ENCODE data around the gene SLC23A1. TPM values are rescaled to one million over a fixed set of nuclear protein-coding genes. Genes with fewer than 3 reads are reported as not detected.

SLC23A1 gene
- total RNA-seq, result 10 to 100 TPM in 1 of 6 donors, 1 to 10 TPM in 4, not detected in 1; 1.1 to 20.1 (median 1.8) TPM

DNA sequence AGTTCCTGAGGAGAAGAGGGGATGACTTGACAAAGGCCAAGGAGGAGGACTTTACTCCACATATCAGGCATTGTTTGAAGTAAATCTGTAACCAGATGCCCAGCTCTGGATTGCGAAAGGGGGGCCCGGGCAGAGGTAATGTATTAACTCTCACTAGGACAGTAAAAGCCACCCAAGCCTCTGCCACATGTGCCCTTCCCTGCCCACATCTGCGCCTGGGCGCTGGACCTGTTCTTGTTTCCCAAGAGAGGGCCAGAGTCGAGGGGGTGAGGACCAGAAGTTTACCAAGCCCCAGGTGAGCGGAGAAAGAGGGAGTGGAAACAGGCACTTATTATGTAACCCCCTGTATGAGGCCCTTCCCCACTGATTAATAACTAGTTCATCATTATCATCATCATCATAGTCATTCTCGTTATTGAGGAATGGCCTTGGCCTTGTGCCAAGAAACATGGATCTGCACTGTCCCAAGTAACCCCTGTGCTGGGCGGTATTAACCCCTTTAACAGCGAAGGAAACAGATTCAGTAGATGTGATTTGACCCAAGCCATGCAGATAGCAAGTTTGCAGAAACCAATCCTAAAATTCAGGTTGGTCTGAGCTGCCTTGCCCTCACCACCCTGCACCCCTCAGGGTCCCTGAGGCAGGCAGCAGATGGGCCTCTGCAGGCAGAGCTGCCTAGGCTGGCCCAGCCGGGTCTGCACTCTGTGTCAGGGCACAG, at the start of gene SLC23A1:
Gene SLC23A1, minus strand, starts transcription at position 23 of the 718 bp plus-strand sequence. CDS start 44 bp downstream, outside the sequence.
- Histone ChIP-seq H3K9me3 (no peaks in the 10 kb centered on the region), H3K27ac (no peak within 1 kb of the TSS), H3K4me1 (peaks cover 6 to 23% (median 18%) of the 10 kb centered on the region in 4 donors), H3K4me3 (no peak within 1 kb of the TSS), H3K27me3 (no peaks in the 10 kb centered on the region), H3K36me3 (no peaks in the 10 kb centered on the region)
- ATAC-seq (ENCODE audit: low FRiP score in 2 of 2) (no peak), DNase-seq (no peak)
- WGBS, 2 donors, result 65 to 66% methylated on average over 7 to 10 of the region's 10 CpGs
- TF ChIP-seq EP300 (IDR thresholded peaks at IDR 0.05), result no peak
- TF ChIP-seq, protein P1, sequence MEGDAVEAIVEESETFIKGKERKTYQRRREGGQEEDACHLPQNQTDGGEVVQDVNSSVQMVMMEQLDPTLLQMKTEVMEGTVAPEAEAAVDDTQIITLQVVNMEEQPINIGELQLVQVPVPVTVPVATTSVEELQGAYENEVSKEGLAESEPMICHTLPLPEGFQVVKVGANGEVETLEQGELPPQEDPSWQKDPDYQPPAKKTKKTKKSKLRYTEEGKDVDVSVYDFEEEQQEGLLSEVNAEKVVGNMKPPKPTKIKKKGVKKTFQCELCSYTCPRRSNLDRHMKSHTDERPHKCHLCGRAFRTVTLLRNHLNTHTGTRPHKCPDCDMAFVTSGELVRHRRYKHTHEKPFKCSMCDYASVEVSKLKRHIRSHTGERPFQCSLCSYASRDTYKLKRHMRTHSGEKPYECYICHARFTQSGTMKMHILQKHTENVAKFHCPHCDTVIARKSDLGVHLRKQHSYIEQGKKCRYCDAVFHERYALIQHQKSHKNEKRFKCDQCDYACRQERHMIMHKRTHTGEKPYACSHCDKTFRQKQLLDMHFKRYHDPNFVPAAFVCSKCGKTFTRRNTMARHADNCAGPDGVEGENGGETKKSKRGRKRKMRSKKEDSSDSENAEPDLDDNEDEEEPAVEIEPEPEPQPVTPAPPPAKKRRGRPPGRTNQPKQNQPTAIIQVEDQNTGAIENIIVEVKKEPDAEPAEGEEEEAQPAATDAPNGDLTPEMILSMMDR (IDR thresholded peaks at IDR 0.05), result no peak
- TF ChIP-seq POLR2AphosphoS5 (IDR thresholded peaks at IDR 0.05), result no peak
- no peak for TF ChIP-seq POLR2A (IDR thresholded peaks at IDR 0.05)

DNA sequence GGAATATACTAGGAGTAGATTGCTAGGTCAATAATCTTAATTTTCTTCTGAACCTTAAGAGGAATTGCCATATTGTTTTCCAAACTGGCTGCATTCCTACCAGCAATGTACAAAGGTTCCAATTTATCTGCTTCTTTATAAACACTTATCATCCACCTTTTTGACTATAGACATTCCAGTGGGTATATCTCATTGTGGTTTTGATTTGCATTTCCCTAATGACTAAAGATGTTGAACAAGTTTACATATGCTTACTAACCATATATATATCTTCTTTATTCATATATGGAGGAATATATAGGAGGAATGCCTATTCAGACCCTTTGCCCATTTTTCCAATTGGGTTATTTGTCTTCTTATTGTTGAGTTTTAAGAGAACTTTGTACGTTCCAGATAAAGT, 48.6 kb upstream of the SLC23A1 start:
- no peak overlapping the region for H3K27ac ChIP-seq
- no peaks in the 10 kb centered on the region for H3K4me1 ChIP-seq
- WGBS, 2 donors, result 75 to 100% methylated on average over 1 of the region's 1 CpG
- no peak overlapping the region for H3K4me3 ChIP-seq
- H3K27me3 ChIP-seq, result no peaks in the 10 kb centered on the region
- ATAC-seq (ENCODE audit: low FRiP score in 2 of 2) (no peak), DNase-seq (no peak)
- H3K36me3 ChIP-seq, result peaks cover 0 to 72% (median 12%) of the 10 kb centered on the region in 4 donors
- no peaks in the 10 kb centered on the region for H3K9me3 ChIP-seq
- TF ChIP-seq, protein P1 (IDR thresholded peaks at IDR 0.05), result no peak
- no peak for TF ChIP-seq POLR2A (IDR thresholded peaks at IDR 0.05)
- TF ChIP-seq EP300 (IDR thresholded peaks at IDR 0.05), result no peak
- no peak for TF ChIP-seq POLR2AphosphoS5 (IDR thresholded peaks at IDR 0.05)

GRCh38 chr5:139430015-139430414, 46.9 kb upstream of the SLC23A1 start:
- H3K4me3 ChIP-seq, result no peak overlapping the region
- no peaks in the 10 kb centered on the region for H3K4me1 ChIP-seq
- H3K27ac ChIP-seq, result no peak overlapping the region
- H3K36me3 ChIP-seq, result peaks cover 0 to 81% (median 24%) of the 10 kb centered on the region in 4 donors
- 80 to 82% methylated on average over 2 of the region's 2 CpGs for WGBS, 2 donors
- no peaks in the 10 kb centered on the region for H3K27me3 ChIP-seq
- no peaks in the 10 kb centered on the region for H3K9me3 ChIP-seq
- TF ChIP-seq, protein P1 (IDR thresholded peaks at IDR 0.05), result no peak
- no peak for TF ChIP-seq POLR2A (IDR thresholded peaks at IDR 0.05)
- no peak for TF ChIP-seq EP300 (IDR thresholded peaks at IDR 0.05)
- no peak for TF ChIP-seq POLR2AphosphoS5 (IDR thresholded peaks at IDR 0.05)
- ATAC-seq (ENCODE audit: low FRiP score in 2 of 2) (no peak), DNase-seq (no peak)

DNA sequence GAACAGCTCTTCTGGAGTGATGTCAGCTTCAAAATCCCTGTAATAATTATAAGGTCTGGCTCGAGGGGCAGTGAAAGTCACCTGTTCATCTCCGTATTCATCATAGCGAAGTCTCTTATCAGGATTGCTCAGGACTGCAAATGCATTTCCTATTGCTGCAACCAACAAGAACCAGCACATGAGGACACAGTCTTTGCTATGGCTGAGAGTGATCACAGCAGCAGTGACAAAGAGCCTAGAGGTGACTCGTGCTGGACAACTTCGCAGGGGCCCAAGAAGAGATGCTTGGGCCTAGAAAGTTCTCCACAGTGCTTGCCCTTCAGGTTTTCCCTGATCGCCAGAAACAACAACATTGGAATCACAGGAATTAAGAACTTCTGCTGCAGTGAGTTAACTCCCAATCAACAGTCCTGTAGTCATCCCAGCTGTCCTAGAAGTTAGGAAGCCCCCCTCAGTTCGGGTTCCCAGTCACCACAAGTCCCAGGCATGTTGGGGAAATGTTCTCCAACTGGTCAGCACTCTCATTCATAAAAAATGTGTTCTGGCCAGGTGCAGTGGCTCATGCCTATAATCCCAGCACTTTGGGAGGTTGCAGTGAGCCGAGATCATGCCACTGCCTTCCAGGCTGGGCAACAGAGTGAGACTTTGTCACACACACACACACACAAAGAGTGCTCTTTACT, 43.2 kb upstream of the SLC23A1 start:
- 83 to 84% methylated on average over 6 to 8 of the region's 8 CpGs for WGBS, 2 donors
- H3K9me3 ChIP-seq, result no peaks in the 10 kb centered on the region
- no peaks in the 10 kb centered on the region for H3K4me1 ChIP-seq
- ATAC-seq (ENCODE audit: low FRiP score in 2 of 2) (no peak), DNase-seq (no peak)
- TF ChIP-seq, protein P1 (IDR thresholded peaks at IDR 0.05), result no peak
- no peak for TF ChIP-seq EP300 (IDR thresholded peaks at IDR 0.05)
- TF ChIP-seq POLR2AphosphoS5 (IDR thresholded peaks at IDR 0.05), result no peak
- no peak for TF ChIP-seq POLR2A (IDR thresholded peaks at IDR 0.05)
- no peak overlapping the region for H3K4me3 ChIP-seq
- no peak overlapping the region for H3K27ac ChIP-seq
- no peaks in the 10 kb centered on the region for H3K27me3 ChIP-seq
- peaks cover 0 to 70% (median 32%) of the 10 kb centered on the region in 4 donors for H3K36me3 ChIP-seq
